Measurements from ENCODE around the gene ZBTB33.
A peak's percentile ranks its signal among the peaks of the same experiment; 100 is the strongest.

ZBTB33 gene

DNA sequence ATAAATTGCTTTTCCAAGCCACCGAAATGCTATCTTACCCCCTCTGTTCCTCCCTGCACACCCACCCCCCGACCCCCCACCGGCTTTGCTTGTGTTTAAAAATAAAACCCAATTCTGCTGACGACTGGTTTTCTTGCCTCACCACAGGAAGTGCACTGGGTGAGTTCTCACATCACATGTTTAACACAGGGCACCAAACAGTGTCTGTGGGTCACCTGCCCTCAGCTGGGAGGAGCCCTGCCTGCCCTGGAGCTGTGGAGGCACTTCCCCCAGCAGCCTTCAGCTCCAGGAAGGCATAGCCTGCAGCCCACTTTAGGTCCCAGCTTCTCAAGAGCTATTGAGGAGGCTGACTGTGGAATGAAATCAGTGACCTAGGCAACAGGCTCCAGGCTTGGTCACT lies 51.8 kb downstream of the ZBTB33 start:
- FAIRE-seq (peak; percentile 95), DNase-seq (ENCODE audit: extremely low spot score, insufficient read length, low read depth) (no peak)

DNA sequence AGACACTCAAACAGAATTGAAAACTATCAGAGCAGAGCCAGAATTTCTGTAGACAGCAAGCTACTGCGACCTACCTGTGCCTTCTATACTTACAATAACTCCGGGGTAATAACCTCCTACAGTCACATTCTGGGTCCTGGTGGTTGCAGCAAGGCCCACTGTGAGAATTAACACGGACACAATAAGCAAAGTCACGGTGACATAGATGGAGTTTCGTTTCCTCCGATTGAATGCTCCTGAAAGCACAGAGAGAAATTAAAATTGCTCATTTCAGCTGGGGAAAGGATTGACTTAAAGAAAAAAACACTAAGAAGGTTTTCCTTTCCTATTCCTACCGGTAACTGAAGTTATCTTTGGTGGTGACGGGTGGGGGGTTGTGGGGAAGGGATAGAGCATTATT lies 53.6 kb downstream of the ZBTB33 start:
- peak; percentile 84 for FAIRE-seq

DNA sequence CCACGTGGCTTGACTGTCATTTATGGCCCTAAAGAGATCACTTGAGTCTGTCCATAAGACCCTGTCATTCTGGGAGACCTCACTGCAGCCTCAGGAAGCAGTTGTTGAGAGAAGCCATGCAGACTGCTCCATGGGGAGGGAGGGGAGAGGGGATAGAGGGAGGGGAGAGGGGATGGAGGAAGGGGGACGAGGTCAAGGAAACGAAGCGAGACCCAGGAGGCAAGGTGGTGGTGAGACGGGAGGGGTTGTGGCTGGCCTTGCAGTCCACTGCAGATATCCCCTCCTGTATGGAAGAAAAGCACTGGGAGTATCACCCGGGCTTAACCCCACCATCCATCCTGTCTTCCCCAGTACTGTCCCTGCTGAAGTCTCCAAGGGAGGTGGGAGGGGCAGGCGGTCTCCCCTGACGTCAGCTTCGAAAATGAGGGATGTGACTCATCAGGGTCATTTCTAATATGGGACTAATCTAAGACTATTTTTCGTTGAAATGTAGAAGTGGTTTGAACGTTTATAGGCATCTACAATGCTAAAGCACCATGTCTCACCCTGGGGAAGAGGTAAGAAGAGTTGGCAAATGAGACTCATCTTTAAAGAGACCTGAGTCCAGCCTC lies 55.0 kb downstream of the ZBTB33 start:
- DNase-seq (ENCODE audit: extremely low spot score, insufficient read length, low read depth) (no peak), FAIRE-seq (no peak)

More for the DNA sequence above, 53.6 kb downstream of the ZBTB33 start:
- no peak for DNase-seq (ENCODE audit: extremely low spot score, insufficient read length, low read depth)

DNA sequence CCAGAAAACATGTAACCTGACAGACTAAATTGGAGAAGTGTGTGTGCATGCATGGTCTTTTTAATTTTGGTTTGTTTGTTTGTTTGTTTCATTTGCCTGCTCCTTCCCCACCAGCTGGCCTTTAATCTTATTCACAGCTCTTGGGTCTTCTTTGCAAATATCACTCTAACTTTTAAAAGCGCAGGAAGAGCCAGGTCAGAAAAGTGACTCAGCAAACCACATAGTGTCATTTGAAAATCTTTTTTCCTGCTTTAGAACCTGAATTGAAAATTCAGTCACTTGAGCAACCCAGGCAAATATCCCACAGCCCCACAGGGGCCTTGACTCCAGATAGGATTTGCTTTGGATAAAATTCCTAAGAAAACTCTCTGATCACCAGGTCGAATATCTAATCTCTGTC lies 56.0 kb downstream of the ZBTB33 start:
- DNase-seq (ENCODE audit: extremely low spot score, insufficient read length, low read depth) (no peak), FAIRE-seq (peak; percentile 80)

All from GM18507 (cell line).